ENCODE results near the gene SLC44A1.

The SLC44A1 gene

DNA sequence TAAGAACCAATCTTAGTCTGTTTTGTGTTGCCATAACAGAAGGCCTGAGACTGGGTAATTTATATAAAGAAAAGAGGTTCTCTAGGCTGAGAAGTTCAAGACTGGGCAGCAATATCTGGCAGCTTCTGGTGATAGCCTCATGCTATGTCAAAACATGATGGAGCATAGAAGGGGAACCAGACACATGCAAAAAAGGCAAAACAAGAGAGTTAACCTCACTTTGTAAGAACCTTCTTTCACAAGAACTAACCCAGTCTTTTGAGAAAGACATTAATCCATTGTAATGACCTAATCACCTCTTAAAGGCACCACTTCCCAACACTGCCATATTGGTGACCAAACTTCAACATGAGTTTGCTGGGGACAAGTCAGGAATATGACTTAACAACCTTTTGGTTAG lies 240.7 kb downstream of the SLC44A1 start:
- DNase-seq: no peak
